AG08395 (cell line): Measurements from ENCODE around the gene CAMSAP1.
A peak's percentile ranks its signal among the peaks of the same experiment; 100 is the strongest.
"Not testable (repeated sequence)": the region's sequence is repeated elsewhere in the genome, so short reads cannot be mapped to it uniquely, and the experiment has no call there.

Source experiments
- DNase-seq: peaks from one replicate; pipeline ENCODE4 v3.0.0; 2012; ENCODE audit warnings: mixed read lengths, low spot score

The CAMSAP1 gene

DNA sequence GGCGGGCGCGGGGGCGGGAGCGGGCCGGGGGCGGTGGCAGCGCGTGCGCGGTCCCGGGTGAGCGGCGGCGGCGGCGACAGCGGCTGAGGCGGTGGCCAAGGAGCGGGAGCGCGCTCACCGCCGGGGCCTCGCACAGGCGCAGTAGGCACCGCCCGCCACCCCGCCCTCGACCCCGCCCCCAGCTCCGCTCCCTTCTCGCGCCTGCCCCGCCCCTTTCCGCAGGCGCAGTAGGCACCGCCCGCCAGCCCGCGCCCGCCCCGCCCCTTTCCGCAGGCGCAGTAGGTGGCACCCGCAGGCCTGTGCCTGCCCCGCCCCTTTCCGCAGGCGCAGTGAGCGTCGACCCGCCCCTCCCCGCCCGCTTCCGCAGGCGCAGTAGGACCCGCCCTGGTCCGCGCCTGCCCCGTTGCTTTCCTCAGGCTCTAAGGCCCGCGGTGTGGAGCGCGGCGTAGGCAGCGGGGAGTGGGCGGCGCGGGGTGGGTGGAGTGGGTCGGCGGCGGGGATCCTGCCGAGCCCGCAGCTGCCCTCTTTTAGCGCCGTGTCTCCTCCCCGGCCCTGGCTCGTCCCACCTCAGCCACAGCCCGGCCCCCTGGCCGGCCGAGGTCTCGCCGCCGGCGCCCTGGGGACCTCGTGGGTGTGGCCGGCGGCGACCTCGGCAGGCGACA is at the start of gene CAMSAP1:
TSS of gene CAMSAP1 (minus strand) at position 116 of the 662 bp plus-strand sequence. CDS start 387 bp downstream, outside the sequence.
- peak; percentile 100 for DNase-seq

DNA sequence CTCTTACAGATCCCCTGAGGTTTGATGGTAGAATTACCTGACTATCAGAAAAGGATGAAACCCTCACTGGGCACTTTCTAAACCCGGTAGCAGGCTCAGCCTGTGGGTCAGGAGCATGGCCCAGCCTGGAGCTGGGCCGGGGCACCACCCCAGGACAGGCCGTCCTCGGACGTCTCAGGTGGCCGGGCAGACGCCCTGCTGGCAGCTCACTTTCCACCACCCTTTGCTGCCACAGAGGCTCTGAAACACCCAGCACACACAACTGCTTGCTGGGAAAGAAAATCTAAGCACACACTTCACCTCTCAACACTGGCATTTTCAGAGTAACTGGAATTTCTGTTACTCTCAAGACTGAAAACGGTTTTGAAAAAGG is 49.4 kb upstream of the CAMSAP1 start:
- DNase-seq: no peak

- no peak for DNase-seq
Observed at GRCh38 chr9:135955934-135956801, 48.8 kb upstream of the CAMSAP1 start.

DNA sequence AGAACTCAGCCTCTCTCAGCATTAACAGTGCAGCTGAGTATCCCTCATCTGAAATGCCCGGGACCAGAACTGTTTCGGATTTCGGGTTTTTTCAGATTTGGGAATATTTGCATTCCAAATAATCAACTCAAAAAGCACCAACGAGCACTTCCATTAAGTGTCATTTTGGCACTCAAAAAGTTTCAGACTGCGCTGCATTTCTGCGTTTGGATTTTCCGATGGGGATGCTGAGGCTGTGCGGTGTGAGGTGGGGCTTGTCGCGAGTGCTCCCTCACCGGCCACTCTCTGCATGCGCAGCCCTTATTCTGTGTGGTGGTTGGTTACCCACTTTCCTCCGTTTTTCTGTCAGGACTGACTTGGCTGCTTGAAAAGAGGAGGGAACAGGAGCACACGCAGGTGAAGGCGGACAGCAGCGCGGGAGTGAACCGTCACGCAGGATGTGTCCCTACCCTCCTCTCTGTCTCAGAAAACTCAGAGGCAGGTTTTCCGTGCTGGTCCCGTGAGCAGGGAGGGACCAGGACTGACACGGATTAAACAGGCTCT is 45.4 kb upstream of the CAMSAP1 start:
- DNase-seq: no peak

GRCh38 chr9:135951889-135952663 is 44.7 kb upstream of the CAMSAP1 start:
- DNase-seq: no peak

DNA sequence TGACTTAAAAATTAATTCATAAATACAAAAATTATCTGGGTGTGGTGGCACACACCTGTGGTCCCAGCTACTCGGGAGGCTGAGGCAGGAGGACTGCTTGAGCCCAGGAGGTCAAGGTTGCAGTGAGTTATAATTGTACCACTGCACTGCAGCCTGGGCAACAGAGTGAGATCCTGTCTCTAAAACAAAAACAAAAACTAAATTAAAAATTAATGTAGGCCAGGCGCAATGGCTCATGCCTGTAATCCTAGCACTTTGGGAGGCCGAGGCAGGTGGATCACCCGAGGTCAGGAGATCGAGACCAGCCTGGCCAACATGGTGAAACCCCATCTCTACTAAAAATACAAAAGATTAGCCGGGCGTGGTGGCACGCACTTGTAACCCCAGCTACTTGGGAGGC is 44.0 kb upstream of the CAMSAP1 start:
- not testable (repeated sequence) for DNase-seq

DNA sequence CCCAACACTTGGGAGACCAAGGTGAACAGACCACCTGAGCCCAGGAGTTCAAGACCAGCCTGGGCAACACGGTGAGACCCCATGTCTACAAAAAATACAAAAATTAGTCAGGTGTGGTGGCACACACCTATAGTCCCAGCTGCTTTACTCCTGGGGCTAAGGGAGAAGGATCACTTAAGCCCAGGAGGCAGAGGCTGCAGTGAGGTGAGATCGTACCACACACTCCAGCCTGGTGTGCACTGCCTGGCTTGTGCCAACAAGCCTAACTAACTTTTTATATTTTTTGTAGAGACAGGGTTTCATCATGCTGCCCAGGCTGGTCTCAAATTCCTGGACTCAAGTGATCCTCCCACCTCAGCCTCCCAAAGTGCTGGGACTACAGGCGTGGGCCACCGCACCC is 43.5 kb upstream of the CAMSAP1 start:
- DNase-seq: not testable (repeated sequence)

DNA sequence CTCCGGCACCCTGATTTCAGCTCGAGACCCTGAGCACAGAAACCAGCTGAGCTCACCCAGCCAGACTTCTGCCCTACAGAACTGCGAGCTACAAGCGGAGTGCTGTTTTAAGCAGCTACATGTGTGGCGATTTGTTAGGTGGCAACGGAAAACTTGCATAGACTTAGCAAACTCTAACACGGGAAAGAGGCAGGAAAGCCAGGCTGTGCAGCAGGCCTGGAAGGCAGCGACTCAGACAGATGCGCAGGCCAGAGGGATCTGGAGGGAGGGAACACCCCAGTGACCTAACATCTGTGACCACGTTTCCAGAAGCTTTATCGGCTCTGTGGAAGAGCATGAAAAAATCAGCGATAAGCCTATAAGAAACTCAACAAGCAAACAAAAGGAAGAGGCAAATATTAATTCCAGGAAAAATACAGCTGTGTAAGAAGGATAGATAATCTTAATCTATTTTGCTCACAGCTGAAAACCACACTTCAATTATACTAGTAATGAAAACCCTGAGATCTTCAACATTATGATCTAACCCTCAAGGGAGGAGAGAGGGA is 42.9 kb upstream of the CAMSAP1 start:
- no peak for DNase-seq

DNA sequence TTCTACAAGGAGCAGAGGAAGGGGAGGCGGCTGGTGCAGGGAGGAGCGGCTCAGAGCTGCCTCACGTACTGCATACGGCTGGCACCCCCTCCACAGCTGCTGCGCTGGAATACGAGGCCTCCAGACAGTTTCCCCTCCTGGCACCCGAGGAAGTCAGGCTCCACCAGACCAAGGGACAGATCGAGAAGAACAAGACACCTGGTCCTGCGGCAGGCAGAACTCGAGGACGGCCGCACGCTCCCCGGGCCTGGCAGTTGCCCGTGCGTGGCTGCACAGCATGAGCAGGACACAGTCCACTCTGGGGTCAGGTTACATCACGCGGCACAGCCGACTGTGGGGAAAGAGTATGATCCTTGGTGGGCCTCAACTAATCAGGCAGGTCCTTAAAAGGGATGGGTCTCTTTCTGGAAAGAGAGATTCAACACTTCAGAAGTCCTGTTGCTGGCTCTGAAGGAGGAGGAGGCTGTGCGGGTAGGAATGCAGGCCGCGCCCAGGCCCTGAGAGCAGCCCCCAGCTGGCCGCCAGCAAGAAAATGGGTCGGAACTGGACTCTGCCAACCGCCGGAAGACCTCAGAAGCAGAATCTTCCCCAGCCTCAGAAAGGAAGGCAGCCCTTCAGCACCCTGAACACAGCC is 42.3 kb upstream of the CAMSAP1 start:
- DNase-seq: no peak

DNA sequence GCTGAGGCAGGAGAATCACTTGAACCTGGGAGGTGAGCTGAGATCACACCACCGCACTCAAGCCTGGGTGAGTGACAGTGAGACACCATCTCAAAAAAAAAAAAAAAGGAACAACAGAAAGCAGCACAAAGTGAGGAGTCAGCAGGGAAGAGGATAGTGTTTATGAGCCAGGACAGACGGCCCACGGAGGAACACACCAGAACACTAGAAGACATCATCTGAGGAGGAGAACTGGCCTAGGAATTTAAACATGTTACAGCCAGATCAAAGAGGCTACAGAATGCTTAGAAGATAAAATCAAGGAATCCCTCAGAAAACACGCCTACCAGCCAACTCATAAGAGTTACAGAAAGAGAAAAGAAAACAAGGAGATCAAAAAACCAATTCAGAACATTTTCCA is 41.6 kb upstream of the CAMSAP1 start:
- DNase-seq: no peak

GRCh38 chr9:135948446-135948845 is 41.1 kb upstream of the CAMSAP1 start:
- no peak for DNase-seq

DNA sequence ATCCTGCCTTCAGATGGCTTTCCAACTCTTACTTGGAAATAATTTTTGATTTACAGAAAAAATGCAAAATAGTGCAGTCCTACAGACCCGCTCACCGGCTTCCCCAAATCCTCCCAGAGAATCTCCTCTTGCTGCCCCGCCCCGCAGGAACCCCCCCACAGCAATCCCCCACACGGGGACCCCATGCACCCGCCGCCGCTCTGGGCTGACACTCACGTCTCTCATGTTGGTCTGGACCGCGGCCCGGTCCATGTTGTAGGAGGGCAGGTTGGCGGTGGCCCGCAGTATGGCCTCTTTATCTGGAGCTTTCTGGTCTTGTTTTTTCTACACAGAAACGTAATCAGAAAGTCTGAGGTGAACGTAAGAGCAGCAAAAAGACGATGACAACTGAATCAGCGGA is 40.2 kb upstream of the CAMSAP1 start:
- no peak for DNase-seq

- not testable (repeated sequence) for DNase-seq
Observed at GRCh38 chr9:135947105-135947504, 39.8 kb upstream of the CAMSAP1 start.

DNA sequence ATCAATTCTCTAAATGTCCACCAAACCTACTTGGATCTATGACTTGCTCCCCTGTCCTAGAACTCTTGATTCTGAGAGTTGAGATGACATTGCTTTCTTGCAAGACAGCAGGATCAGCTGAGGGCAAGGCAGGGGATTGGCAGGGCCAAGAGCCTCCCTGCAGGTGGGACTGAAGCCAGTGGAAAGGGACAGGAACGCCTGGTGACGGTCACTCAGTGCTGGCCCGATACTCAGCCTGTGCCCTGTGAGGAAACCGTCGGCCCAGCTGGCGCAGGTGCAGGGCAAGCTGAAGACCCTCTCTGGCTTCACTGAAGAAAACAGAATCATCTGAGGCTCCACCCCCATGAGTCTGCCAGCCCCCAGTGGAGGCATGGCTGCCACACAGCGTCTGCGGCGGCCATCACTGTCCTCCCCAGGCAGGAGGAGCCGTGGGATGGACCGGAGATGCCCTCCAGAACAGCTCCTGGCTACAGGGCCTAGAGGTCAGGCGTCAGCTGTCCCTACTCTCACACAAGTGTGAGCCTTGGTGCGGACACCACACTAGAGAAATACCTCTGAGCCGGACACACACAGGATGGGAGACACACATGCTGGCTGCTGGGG is 39.1 kb upstream of the CAMSAP1 start:
- DNase-seq: no peak

- DNase-seq: no peak
Observed at GRCh38 chr9:135945969-135946368, 38.6 kb upstream of the CAMSAP1 start.

DNA sequence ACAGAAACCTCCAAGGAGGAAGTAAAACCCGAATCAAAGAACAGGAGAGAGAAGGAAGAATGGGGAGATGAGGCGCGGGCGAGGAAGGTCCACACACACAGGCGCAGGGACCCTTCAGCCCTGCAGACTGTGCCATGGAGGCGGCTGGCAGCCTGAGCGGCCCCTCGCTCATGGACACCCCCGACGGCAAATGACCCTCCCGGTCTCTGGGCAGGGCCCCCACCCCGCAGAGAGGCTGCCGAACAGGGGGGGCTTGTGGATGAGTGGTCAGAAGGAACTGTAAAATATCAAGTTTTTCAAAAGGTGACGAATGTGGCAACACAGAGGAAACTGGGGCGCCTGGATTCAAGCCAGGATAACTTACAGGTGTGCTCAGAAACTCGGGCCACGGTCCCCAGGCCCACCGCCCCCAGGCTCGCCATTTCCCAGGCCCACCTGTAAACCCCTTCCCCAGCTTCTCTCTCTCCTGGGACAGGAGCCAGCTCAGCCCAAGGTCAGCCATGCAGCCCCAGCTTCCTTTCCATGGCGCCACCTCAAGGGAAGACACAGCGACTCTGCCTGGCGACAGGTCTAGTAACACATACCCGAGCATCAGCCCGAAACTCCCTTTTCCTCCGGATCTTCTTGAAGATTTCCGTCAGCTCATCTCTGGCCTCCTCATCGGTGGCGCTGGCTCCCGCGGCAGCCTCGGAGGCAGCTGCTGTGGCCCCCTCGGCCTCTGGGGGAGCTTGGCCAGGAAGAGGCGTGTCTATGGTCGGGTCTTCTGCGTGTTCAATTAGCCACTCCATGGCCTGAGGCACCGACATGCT is 37.3 kb upstream of the CAMSAP1 start:
- no peak for DNase-seq

- not testable (repeated sequence) for DNase-seq
Observed at GRCh38 chr9:135943604-135944003, 36.3 kb upstream of the CAMSAP1 start.

GRCh38 chr9:135941288-135941995 is 34.1 kb upstream of the CAMSAP1 start:
- no peak for DNase-seq
